Activated effector memory CD4-positive, alpha-beta T cell treated with Interleukin-2 at 50 U/mL for 16 hours (primary cell): Measurements from ENCODE around the gene SDK2.
A peak's percentile ranks its signal among the peaks of the same experiment; 100 is the strongest.

Source experiments
- DNase-seq: peaks from one replicate; pipeline ENCODE4 v3.0.0-alpha.2; 2020

The SDK2 gene

GRCh38 chr17:73584987-73585386, 59.3 kb downstream of the SDK2 start:
- no peak for DNase-seq

GRCh38 chr17:73584049-73584448, 60.2 kb downstream of the SDK2 start:
- no peak for DNase-seq

GRCh38 chr17:73582821-73583220, 61.4 kb downstream of the SDK2 start:
- no peak for DNase-seq

GRCh38 chr17:73582359-73582758, 61.9 kb downstream of the SDK2 start:
- no peak for DNase-seq

- no peak for DNase-seq
Measured at GRCh38 chr17:73581379-73581778, 62.9 kb downstream of the SDK2 start.

GRCh38 chr17:73580073-73580710, 64.1 kb downstream of the SDK2 start:
- DNase-seq, result no peak

- DNase-seq, result no peak
Measured at GRCh38 chr17:73576556-73577098, 67.6 kb downstream of the SDK2 start.

GRCh38 chr17:73575470-73576221, 68.6 kb downstream of the SDK2 start:
- DNase-seq, result no peak

- no peak for DNase-seq
Measured at GRCh38 chr17:73571511-73572130, 72.6 kb downstream of the SDK2 start.

GRCh38 chr17:73569762-73570319, 74.4 kb downstream of the SDK2 start:
- no peak for DNase-seq

GRCh38 chr17:73568934-73569333, 75.3 kb downstream of the SDK2 start:
- no peak for DNase-seq

GRCh38 chr17:73566905-73567782, 77.1 kb downstream of the SDK2 start:
- peak; percentile 4 for DNase-seq

GRCh38 chr17:73564843-73565242, 79.4 kb downstream of the SDK2 start:
- no peak for DNase-seq

- no peak for DNase-seq
Measured at GRCh38 chr17:73562896-73563295, 81.3 kb downstream of the SDK2 start.

GRCh38 chr17:73561111-73561510, 83.1 kb downstream of the SDK2 start:
- no peak for DNase-seq

GRCh38 chr17:73560661-73561060, 83.6 kb downstream of the SDK2 start:
- DNase-seq, result no peak

GRCh38 chr17:73559532-73559931, 84.7 kb downstream of the SDK2 start:
- DNase-seq, result no peak

- no peak for DNase-seq
Measured at GRCh38 chr17:73555199-73555960, 88.9 kb downstream of the SDK2 start.

GRCh38 chr17:73554498-73554897, 89.7 kb downstream of the SDK2 start:
- no peak for DNase-seq

GRCh38 chr17:73553311-73553710, 90.9 kb downstream of the SDK2 start:
- no peak for DNase-seq

GRCh38 chr17:73552300-73553048, 91.8 kb downstream of the SDK2 start:
- no peak for DNase-seq
